HG02798 (cell line): ENCODE results near the gene CHSY3.

ENCODE experiments used
- ATAC-seq: cut with Tn5 transposase; IDR thresholded peaks from one replicate; pipeline ENCODE4 v1.9.1; 2021; ENCODE audit warnings: mild to moderate bottlenecking; ENCODE audit not compliant: unreplicated experiment, poor library complexity

The CHSY3 gene

GRCh38 chr5:130018641-130019040, 114.4 kb downstream of the CHSY3 start:
- no peak for ATAC-seq

GRCh38 chr5:130021000-130021399, 116.7 kb downstream of the CHSY3 start:
- no peak for ATAC-seq

GRCh38 chr5:130021876-130022275, 117.6 kb downstream of the CHSY3 start:
- no peak for ATAC-seq

GRCh38 chr5:130023604-130024003, 119.3 kb downstream of the CHSY3 start:
- ATAC-seq: no peak

- ATAC-seq: no peak
Observed at GRCh38 chr5:130024006-130024405, 119.7 kb downstream of the CHSY3 start.

- ATAC-seq: no peak
Observed at GRCh38 chr5:130025511-130025910, 121.2 kb downstream of the CHSY3 start.

GRCh38 chr5:130032807-130033206, 128.5 kb downstream of the CHSY3 start:
- ATAC-seq: no peak

GRCh38 chr5:130034566-130035210, 130.4 kb downstream of the CHSY3 start:
- no peak for ATAC-seq

GRCh38 chr5:130035388-130035787, 131.1 kb downstream of the CHSY3 start:
- no peak for ATAC-seq

GRCh38 chr5:130037905-130038304, 133.6 kb downstream of the CHSY3 start:
- ATAC-seq: no peak

GRCh38 chr5:130043834-130044233, 139.6 kb downstream of the CHSY3 start:
- no peak for ATAC-seq

GRCh38 chr5:130045334-130045733, 141.1 kb downstream of the CHSY3 start:
- ATAC-seq: no peak

- no peak for ATAC-seq
Observed at GRCh38 chr5:130050585-130050984, 146.3 kb downstream of the CHSY3 start.

- no peak for ATAC-seq
Observed at GRCh38 chr5:130052752-130053151, 148.5 kb downstream of the CHSY3 start.

- no peak for ATAC-seq
Observed at GRCh38 chr5:130055572-130055971, 151.3 kb downstream of the CHSY3 start.

GRCh38 chr5:130061746-130062145, 157.5 kb downstream of the CHSY3 start:
- no peak for ATAC-seq

GRCh38 chr5:130063603-130064002, 159.3 kb downstream of the CHSY3 start:
- ATAC-seq: no peak

- ATAC-seq: no peak
Observed at GRCh38 chr5:130064484-130064883, 160.2 kb downstream of the CHSY3 start.

- ATAC-seq: no peak
Observed at GRCh38 chr5:130065617-130066016, 161.4 kb downstream of the CHSY3 start.

- no peak for ATAC-seq
Observed at GRCh38 chr5:130066644-130067043, 162.4 kb downstream of the CHSY3 start.

- no peak for ATAC-seq
Observed at GRCh38 chr5:130067364-130067763, 163.1 kb downstream of the CHSY3 start.

GRCh38 chr5:130068101-130068500, 163.8 kb downstream of the CHSY3 start:
- no peak for ATAC-seq

GRCh38 chr5:130068988-130069387, 164.7 kb downstream of the CHSY3 start:
- no peak for ATAC-seq
